Fibroblast of skin of right quadriceps (primary cell): ENCODE measurements around the gene POFUT1.
"Not testable (repeated sequence)": the region's sequence is repeated elsewhere in the genome, so short reads cannot be mapped to it uniquely, and the experiment has no call there.

Source experiments
- DNase-seq: peaks from one replicate; pipeline ENCODE4 v3.0.0-alpha.2; 2013

The POFUT1 gene

GRCh38 chr20:32189691-32190615, 17.7 kb upstream of the POFUT1 start:
- DNase-seq, result peak; percentile 43

GRCh38 chr20:32190616-32191415, 16.9 kb upstream of the POFUT1 start:
- DNase-seq, result no peak

- DNase-seq, result no peak
These were observed 16.3 kb upstream of the POFUT1 start for GRCh38 chr20:32191422-32191821.

DNA sequence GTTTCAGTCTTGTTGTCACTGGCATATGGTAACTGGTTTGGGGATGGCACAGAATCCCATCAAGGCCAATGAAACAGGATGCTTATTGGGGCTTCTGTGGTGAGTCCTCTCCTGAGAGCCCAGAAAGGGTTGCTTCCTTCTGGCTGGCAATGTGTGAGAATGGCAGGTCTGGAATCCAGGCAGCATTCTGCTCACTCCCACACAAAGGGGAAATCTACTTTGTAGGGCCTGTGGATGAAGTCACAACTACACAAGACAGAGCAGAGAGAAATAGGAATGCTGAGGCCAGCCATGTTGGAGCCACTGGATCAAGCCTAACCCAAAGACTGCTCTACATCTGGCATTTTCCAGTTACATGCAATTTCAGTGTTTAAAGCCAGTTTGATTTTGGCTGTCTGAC, 15.8 kb upstream of the POFUT1 start:
- DNase-seq, result no peak

- DNase-seq, result no peak
These were observed 15.0 kb upstream of the POFUT1 start for GRCh38 chr20:32192698-32193097.

GRCh38 chr20:32193336-32193735, 14.3 kb upstream of the POFUT1 start:
- DNase-seq, result not testable (repeated sequence)

DNA sequence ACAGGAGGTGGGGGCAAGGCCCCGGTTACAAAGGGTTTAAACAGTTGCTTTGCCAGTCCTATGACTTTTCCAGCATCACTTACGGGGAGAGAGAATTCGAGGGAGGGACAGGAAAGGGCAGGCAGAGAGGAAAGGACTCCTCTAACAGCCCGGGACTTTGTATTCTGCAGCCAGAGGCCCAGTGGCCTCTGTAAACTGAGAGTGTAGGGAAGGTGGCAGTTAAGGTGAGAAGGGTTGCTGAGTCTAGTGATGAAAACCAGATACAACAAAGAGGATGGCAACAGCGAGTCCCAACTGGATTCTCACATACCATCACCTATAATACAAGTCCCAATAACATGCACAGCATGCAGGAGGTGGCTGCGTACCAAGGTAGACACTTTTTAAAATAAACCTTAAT, 13.7 kb upstream of the POFUT1 start:
- DNase-seq, result no peak

DNA sequence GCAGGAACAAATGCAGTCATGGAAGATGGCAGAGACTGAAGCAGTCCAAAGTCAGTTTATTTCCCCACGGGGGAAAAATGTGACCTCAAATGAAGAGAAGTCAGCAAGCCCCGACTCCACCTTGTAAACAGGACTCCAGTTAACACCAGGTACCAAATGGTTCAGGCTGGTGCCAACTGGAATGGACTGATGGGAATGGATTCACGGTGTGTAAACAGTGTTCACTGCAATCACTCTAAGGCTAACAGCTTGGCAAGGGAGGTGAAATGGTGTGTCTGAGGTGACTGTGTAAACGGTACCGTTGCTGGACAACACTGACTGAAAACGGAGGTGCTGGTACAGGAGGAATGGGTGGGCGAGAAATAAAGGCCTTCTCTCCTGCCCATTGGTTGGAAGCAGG, 12.1 kb upstream of the POFUT1 start:
- no peak for DNase-seq

DNA sequence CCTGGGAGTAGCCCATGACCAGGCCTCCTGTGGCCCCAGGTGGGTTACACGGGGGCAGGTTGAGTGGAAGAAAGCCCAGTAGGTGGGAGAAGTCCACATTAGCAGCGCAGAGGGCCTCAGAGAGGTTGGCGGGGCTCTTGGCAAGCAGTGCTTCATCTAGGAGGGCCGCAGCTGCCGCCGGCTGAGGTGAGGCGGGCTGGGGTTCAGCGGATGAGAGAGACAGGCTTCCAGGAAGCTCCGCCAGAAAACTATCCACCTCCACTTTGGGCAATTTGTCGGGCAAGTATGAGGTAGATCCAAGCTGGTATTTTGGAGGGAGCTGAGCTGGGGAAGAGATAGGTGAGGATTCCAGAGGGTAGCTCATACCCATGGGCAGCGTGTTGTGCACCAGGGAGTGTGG, 11.1 kb upstream of the POFUT1 start:
- not testable (repeated sequence) for DNase-seq

GRCh38 chr20:32197136-32197535, 10.5 kb upstream of the POFUT1 start:
- not testable (repeated sequence) for DNase-seq

DNA sequence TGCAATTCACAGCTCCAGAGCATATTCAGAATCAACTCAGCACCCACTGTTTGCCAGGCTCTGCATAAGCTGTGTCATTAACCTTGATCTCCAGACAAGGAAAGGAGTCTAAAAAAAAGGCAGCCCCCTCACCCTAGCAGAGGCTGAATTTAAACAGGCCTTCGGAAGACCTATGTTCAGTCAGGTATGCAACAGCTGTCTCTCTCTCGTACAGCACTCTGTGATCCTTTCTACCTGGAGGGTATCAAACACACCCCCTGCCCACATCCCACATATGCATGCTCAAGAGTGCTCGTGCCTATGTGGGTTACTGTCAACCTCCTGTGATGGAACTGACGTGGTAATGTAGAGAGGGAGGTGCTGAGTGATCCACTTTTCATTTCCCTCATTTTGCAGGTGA, 8.7 kb upstream of the POFUT1 start:
- no peak for DNase-seq

GRCh38 chr20:32201296-32201976, 6.2 kb upstream of the POFUT1 start:
- peak; percentile 22 for DNase-seq

- no peak for DNase-seq
These were observed 5.7 kb upstream of the POFUT1 start for GRCh38 chr20:32201977-32202363.

- no peak for DNase-seq
These were observed 4.1 kb upstream of the POFUT1 start for GRCh38 chr20:32203356-32204204.

GRCh38 chr20:32204205-32205109, 3.2 kb upstream of the POFUT1 start:
- no peak for DNase-seq

DNA sequence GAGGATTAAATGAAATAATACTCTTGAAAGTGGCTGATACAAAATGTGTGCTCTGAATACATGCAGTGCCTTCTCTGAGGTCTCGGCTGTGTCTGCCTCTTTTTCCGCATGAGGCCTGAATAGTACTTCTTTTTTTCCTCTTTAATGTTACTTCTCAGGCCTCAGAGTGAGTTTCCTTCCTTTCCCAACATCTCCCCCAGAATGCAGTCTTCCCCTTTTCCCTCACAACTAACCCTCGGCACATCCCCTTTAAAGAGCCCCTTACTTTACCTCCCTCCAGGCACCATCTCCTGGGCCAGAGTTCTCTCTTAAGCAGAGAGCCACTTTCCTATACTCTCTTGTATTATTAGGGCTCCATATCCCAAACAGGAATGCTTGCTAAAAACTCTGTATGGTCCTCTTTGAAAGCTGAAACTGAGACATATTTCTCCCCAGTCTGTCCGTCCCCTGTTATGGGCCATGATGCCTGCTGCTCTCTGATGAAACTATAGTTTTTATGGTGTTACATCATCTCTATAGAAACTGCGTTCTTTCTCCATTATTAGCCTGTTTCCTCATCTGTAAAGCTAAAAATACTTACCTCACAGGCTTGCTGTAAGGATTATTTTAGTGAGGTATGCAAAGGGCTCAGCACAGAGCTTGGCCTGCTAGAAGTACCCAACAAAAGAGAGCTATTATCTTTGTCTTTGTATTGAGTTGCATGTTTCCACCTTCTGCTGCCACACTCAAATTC, 2.4 kb upstream of the POFUT1 start:
- peak; percentile 51 for DNase-seq

DNA sequence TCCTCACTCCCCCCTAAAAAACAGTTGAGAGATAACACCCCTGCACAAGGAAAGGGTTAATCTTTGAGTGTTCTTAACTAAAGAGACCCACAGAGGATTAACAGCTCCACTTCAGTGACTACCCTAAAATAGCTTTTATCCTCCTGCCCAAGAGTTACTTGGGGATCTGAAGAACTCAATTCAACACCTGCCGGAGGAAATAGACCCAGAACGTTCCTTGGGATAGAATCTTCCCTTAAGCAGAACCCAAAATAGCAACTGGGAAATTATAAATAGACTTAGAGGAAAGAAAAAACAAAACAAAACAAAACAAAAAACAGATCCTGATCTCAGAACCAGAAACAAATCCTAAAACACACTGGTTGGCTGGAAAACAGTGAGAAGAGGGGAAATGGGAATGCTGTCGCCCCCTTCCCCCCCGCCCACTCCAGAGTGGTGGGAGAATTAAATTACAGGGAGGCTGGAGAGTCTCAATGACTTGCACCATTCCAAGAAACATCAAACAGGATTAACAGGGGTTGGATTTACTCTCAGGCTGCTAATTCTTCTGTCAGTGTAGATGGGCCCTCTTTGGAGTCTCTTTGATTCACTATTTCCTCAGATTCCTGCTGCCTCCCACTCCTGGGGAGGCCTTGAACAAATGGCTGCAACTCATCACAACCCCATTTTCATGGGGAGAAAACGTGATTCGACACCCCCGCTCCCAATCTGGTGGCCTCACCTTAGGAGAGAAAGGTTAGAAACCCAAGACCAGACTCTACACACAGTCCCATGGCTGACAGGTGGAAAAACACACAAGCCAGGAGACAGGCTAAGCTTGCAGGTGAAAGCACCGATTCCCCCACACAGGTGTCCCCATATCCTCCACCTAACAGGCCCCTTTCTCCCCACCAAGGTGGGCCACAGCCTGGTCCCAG, 1.6 kb upstream of the POFUT1 start:
- DNase-seq, result no peak

DNA sequence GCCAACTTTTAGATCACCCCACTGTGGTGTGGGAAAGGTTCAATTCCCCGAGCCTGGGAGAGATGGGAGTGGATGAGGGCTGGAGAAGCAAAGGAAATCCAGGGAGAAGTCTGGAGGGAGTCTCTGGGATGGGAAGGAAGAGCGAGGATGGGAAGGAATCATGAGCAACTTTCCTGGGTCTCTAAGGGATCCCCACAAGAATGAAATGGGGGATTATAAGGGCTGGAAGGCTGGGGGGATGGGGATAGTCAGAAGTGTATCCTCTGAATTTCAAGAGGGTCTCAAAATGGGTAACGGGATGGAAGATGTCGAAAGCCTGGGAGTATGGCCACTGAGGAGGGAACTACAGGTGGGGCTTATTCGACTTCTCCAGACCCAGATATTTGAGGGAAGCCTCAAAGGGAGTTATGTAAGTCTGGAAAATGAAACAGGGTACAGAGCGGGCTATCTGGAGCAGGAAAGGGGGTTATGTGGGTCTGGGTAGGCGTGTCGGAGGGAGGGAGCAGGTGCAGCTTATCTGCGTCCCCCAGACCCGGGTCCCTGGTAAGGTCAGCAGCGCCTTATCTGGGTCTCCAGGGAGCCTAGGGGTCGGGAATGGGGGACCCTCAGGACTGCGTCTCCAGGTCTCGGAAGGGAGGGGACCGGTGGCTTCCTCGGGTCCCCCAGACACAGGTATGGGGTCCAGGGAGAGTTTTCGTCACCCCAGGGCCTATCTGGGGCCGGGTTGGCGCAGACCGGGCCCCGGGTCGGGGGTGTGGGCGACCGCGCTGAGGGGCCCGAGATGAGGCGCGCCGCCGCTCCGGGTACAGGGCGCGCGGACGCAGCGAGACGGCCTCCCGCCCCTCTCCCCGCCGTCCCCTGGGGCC, 687 bp upstream of the POFUT1 start:
- no peak for DNase-seq
